Activated CD4-positive, alpha-beta T cell treated with anti-CD3 and anti-CD28 coated beads, Interleukin-2, amount 50 U/mL, for 24 hours (primary cell): ENCODE data around the gene UBLCP1.
A peak's percentile ranks its signal among the peaks of the same experiment; 100 is the strongest.
"Not testable (repeated sequence)": the region's sequence is repeated elsewhere in the genome, so short reads cannot be mapped to it uniquely, and the experiment has no call there.

Experiments
- DNase-seq, 2 donors: peaks; one replicate each; pipeline ENCODE4 v3.0.0-alpha.2; 2020; ENCODE audit warnings: low read depth in 1 of 2, low spot score in 1 of 2

Gene UBLCP1, protein sequence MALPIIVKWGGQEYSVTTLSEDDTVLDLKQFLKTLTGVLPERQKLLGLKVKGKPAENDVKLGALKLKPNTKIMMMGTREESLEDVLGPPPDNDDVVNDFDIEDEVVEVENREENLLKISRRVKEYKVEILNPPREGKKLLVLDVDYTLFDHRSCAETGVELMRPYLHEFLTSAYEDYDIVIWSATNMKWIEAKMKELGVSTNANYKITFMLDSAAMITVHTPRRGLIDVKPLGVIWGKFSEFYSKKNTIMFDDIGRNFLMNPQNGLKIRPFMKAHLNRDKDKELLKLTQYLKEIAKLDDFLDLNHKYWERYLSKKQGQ

DNA sequence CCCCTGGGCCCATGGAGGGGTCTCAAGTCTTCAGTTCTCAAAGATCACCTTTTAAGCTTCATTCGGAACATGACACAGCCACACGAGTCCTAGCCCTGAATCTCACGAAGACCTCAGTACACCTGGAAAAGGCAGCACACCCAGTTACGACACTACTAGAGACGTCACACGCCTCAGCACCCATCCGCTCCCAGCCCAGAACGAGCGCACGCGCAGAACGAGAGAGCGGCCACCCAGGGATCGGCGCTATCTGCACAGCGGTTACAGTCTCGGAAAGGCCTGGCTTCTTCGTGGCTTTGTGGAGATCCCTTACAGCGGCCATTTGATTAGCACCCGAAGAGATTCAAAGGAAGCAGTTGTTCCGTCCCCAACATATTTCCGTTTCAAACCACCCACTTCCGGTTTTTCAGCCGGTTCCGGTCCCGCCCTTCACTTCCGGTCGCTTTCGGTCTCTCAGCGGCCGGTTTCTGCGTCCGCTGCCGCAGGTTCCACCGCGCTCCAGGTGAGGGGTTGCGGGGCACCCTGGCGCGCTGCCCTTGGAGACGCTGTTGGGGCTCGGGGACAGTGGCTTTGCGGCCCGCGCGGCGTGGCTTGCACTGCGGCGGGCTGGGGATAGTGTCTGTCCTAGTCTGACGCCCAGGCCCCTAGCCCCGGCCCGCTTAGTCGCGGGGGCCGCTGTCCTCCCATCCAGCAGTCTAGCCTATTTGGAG, at the start of gene UBLCP1:
Gene UBLCP1, plus strand, starts transcription at position 432 of the 710 bp plus-strand sequence. CDS start 5,626 bp downstream, outside the sequence.
- peak; percentile 65 to 81 for DNase-seq

DNA sequence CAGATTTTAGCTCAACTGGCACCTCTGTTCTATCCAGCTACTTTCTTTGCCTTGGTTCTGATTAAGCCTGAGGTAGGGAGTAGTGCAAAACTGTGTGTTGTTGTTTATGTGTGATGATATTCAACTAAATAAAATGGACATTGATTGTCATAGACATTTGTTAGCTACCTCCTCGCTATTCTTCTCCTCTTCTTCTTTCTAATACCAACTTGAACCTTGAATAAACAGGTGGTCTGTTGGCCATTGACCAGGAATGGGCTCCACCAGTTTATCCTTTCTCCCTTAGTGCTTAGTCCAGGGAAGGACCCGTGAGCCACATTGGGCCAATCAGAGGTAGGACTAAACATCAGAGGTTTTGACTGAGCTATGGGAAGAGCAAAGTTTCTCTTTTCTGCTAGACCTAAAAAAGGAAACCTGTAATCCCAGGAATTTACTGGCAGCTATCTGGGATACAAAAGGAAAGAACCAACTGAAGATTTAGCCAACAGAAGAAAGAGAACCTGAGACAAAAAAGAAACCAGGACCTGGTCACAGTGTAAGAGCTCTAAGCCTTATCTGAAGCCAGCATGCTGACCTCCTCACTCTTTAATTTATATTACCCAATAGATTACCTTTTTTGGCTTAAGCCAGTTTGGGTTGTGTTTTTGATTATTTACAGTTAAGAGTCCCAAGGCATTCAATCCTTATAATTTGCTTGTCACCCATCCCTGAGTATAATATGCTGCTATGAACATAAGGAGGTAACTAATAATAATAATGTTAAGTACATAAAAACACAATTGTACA, 48.4 kb upstream of the UBLCP1 start:
- DNase-seq = no peak

DNA sequence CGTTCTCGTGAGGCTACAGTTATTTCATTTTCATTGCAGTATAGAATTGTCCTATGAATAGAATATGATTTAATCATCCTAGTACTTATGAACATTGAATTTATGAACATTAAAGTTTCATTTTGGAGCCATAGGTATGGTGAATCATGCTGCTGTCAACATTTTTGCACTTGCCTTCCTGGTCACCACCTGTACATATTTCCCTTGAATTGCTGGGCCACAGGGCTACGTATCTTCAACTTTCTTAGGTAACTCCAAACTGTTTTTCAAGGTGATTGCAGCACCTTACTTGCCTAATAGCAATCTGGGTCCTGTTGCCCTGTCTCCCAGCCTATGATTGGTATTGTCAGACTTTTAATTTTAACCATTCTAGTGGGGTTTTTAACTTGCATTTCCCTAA, 47.2 kb upstream of the UBLCP1 start:
- DNase-seq = no peak

DNA sequence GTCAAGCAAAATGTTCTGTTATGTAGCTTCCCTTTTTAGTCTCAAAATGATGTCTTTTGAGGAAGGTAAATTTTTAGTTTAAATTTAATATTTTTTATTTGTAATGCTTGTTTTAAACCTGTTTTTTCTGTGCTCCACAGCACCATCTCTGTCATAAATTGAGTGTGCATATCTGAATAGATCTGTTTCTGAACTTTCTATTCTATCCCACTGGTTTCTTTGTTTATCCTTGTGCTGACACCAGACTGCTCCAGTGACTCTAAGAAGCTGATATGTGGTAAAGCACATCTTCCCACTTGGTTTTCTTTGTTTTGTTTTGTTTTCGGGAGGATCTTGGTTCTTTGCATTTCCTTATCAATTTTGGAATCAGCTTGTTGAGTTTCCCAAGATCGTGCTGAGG, 46.6 kb upstream of the UBLCP1 start:
- DNase-seq = no peak

DNA sequence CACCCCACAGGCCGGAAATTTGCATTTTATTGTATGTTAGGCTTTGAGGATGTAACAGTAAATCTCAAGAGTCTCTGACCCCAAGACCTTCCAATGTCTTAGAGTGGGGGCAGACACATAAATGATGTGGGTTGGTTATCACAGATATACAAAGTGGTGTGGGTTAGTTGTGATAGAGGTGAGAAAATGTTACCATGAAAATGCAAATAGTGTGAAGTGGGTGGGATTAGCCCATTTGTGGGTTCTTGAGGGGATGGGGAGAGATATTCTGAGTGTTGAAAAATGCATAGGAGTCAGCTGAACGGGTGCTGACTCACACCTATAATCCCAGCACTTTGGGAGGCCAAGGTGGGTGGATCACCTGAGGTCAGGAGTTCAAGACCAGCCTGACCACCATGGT, 45.9 kb upstream of the UBLCP1 start:
- DNase-seq = no peak

DNA sequence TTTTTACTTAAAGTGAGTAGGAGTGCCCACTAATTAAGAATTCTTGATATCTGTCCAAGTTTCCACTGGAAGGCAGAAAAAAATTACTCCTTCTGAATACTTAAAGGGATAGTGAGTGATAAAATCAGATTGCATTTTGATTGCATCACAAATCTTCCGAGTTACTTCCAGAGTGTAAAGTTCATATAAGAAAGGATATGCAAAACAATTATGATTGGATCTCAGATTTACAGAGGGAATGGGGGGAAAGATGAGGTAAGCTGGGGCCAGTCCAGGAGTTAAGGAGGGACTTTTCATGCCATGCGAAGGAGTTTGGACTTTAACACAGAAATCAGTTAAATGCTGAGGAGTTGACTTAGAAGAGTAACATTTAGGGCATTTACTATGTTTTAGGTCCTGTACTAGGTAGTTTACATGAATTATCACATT, 44.5 kb upstream of the UBLCP1 start:
- no peak for DNase-seq

DNA sequence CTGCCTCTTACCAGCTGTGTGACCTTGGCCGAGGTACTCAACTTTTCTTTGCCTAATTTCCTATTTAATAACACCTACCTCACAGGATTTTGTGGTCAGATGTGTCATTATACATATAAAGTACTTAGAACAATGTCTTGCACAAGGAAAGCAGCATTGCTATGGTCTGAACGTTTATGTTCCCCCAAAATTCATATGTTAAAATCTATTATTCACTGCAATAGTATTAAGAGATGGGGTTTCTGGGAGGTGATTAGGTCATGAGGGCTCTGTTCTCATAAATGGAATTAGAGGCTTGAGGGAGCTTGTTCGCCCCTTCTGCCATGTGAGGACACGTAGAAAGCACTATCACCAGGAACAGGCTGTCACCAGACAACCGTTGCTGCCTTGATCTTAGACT, 42.9 kb upstream of the UBLCP1 start:
- DNase-seq = no peak

DNA sequence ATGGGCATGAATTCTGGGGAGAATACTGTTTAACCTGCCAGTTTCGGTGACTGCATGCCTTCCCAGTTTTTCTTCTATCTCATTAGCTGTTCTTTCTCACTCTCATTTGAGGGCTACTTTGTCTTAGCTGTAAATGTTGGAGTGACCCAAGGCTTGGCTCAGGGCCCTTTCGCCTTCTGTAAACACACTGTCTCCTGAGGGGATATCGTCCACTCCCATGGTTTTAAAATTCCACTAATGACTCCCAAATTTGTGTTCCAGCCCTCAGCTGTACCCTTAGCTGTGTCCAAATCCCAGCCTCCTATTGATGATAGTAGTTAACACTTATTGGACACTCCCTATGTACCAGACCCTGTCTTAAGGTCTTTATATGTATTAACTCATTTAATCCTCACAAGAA, 39.6 kb upstream of the UBLCP1 start:
- no peak for DNase-seq

DNA sequence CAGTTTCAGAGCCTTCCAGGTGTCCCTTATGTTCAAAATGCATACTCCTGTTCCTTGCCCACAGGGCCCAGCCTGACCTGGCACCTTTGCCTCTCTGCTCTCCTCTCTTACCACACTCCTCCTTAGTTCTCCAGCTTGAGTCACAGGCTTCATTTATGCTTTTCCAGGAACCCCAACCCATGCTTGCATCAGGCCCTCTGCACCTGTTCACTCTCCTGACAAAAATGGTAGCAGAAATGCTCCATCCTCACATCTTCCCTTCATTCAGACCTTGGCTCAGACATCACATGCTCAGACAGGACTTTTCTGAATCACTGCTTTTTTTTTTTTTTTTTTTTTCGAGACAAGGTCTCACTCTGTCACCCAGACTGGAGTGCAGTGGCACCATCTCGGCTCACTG, 38.6 kb upstream of the UBLCP1 start:
- no peak for DNase-seq

DNA sequence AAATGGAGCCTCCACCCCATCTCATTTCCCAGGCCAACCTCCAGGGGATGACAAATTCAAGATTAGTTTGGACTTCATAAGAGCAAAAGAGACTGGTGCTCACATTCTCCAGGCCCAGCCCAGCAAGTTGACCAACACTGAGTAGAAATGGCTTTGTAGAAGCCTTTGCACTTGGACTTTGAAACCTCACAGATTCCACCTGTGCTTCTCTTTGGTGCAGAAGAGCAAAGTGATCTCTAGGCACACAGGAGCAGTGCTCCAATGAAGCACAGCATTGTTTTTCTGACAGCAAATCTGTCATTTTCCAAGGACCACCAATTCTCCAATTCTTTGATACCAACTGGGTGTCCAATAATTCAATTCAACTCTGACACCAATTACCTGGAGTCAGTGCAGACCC, 36.6 kb upstream of the UBLCP1 start:
- no peak for DNase-seq

DNA sequence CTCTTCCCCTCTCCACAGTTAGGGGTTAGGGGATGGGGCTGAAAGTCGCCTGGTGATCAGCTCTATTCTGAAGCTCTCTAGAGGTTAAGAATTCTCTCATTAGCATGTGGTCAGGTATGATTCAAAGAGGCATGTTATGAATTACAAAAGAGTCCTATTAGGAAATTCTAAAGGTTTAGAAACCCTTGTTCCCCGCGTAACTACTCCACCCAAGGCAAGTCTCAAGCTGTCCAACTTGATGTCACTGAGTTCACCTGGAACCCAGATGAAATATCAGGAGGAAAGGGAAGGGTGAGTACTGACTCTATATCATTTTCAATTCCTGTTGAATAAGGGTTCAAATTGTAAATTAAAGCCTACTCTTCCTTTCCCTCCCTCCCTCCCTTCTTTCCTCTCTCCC, 35.6 kb upstream of the UBLCP1 start:
- no peak for DNase-seq

DNA sequence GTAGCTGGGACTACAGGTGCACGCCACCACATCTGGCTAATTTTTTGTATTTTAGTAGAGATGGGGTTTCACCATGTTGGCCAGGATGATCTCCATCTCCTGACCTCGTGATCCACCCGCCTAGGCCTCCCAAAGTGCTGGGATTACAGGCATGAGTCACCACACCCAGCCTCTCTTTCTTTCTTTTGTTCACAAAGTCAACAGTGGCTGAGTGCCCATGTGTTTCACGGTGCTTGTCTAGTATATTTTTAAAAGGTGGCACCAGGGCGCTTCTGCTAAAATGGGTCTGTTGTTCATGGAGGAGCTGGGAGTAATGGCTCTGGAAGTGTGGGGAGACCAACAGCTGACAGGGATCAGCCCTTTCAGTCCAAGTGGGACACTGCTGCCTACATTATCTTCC, 35.0 kb upstream of the UBLCP1 start:
- DNase-seq = not testable (repeated sequence)

DNA sequence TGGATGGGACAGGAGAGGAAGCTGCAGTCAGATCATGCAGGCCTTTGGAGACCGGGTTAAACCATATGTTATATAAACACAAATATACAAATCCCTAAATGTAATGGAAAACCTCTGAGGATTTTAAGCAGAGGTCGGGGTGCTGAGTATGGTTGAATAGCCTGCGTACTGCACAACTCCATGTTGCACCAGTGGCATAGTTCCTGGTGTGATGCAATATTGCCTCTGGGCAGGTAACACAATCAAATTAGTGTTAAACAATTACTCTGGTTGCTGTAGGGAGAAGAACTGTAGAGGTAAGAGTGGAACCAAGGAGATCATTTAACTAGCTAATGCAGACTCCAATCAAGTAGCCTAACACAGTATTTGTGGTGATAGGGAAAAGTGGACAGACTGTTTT, 32.4 kb upstream of the UBLCP1 start:
- DNase-seq = no peak

DNA sequence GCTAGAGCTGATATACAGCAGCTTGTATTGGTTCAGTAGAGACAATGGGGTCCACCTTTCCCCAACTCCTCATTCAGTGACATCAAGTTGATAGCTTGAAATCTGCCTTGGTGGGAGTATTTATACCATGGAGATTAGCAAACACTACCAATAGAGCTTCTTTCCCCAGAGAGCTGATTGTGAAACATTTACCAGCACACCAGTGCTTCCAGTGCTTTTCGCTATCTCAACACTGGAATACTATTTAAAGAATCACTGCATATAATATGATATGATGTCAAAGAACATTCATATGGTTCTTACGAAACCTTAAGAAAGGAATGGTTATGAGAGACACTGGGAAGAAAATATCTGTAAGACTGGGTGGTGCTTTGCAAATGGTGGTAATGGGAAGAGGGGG, 31.9 kb upstream of the UBLCP1 start:
- no peak for DNase-seq

DNA sequence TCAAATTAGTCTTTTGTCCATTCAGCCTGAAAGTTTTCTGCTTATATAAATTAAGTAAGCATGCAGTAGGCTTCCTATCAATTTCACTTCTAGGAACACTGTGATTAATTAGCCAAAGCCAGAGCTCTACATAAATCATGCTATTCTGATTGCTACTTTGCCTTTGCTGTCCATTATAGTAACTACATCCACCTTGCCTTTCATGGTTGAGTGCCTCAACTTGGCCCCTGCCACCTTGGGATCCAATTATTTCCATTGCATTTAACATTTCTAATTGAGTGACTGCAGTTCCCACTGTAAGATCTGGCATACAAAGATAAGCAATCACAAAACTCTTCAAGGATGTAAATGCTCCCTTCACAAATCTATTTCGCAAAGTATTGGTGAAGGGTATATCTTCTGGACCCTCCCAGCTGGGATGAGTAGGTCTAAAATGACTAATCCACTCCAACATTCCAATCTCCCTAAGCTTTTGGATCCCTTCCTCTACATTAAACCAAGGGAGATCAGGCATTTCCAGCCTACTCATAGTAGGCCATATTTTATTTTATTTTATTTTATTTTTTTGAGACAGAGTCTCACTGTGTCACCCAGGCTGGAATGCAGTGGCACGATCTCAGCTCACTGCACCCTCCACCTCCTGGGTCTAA, 27.1 kb upstream of the UBLCP1 start:
- not testable (repeated sequence) for DNase-seq

DNA sequence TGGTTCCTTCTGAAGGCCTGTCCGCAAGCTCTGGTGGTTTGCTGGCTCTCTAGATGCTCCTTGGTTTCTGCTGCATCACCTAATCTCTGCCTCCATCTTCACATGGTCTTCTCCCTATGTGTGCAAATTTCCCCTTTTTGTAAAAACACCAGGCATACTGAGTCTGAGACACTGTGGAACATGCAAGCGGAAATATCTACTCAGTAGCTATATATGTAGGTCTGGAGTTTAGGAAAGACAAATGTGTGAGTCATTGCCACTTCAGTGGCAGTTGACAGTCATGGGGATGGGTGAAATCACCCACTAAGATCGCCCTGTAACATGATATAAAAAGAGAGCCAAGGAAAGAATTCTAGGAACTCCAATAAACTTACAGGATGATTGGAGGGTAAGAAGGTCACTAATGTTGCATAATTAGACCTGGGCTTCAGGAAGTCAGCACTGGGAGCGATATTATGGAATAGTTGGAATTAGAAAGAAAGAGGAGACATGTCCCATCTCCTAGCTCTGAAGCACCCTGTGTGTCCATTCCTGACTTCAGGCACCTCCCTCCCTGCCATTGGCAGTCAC, 22.7 kb upstream of the UBLCP1 start:
- DNase-seq = peak in 1 of 2 donors; percentile 36

DNA sequence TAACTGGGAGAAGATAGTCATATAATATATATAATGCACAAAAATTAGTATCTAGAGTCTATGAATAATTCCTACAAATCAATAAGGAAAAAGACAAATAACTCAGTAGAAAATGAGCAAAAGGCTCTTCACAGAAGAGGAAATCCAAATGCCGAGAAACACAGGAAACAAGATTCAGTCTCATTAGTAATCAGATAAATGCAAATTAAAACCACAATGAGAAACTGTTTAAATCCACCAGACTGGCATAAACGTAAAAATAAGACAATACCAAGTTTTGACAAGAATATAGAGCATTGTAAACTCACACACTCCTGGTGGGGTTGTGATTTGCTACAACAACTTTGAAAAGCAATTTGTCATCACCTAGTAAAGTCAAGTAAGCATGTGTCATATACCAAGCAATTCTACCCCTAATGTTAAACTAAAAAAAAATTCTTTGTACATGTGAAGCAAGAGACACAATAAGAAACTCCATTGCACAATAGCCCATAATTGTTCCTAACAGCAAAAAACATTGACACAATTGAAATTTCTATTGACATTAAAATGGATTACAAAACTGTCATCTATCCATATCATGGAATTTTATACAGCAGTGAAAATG, 21.0 kb upstream of the UBLCP1 start:
- DNase-seq = no peak

DNA sequence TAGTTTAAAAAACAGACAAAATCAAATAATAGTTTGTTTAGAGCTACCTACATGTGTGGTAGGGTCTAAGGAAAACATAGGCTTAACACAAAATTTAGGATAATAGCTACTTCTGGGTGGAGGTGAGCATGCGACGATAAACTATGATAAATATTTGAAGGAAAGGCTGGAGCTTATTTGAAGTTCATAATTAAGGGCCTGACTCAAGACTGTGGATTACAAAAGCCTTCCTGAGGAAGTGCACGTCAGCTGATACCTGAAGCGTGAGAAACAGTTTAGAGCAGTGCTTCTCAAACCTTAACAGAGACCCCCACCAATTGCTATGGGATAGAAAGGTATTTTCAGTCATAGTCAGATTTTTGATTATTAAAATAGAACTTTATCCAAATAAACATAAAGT, 20.4 kb upstream of the UBLCP1 start:
- DNase-seq = no peak

DNA sequence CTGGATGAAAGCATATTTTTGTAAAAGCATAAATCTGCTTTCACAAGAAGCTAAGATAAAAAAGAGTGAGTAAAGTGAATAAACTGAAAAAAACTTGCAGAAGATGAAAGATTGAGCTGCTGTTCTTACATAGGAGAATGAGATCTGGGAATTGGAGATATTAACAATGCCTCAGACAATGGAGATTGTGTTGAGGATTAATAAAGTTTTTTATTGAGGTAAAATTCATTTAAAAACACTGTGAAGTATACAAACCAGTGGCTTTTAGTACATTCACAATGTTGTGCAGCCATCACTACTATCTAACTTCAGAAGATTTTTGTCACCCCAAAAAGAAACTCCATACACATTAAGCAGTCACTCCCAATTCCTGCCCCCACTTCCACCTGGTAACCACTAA, 19.7 kb upstream of the UBLCP1 start:
- DNase-seq = no peak

DNA sequence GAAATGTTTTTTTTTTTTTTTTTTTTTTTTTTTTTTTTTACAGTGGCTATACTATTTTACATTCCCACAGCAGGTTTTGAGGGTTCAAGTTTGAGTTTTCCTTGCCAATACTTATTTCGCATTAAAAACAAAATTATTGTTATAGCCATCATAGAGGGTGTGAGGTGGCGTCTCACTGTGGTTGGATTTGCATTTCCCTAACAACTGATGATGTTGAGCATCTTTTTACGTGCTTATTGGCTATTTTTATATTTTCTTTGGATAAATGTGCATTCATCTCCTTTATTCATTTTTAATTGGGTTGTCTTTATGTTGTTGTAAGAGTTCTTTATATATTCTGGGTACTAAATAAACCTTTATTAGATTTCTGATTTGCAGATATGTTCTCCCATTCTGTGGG, 18.9 kb upstream of the UBLCP1 start:
- no peak for DNase-seq

DNA sequence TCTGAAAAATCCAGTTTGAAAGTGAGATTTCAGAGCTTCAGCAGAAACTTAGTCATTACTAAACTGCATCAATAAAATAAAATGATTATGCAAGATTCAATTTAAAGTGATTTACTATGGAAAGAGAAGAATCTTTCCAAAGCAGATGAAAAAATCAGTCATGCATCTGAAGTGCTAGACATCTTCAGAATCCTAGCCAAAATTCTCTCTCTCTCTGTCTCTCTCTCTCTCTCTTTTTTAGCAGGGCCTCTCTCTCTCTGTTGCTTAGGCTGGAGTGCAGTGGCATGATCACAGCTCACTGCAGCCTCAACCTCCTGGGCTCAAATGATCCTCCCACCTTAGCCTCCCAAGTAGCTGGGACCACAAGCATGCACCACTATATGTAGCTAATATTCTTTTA, 18.2 kb upstream of the UBLCP1 start:
- DNase-seq = no peak
